ENCODE measurements around the gene MMS19. TPM values are rescaled to one million over a fixed set of nuclear protein-coding genes. Genes with fewer than 3 reads are reported as not detected.

Gene MMS19
- total RNA-seq, 4 donors from 2014 or later: 80.4 to 90.2 (median 88.4) TPM

DNA sequence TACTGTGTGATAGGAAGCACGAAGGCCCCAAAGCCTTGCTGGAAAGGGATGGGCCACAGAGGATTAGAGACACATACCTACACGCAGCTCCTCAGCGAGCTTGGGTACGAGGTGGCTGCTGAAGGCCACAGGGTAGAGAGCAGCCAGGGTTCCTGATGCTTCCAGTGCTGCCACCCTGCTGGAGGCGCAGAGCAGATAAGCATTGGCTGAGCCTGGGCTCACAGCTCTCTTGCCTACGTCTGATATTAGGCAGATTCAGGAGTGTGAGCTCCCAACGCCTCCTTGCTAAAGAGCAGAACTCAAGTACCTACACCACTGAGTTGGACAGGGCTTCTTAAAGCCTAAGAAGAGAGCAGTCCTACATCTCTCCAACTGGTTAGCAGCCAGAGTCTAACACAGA is 32.2 kb downstream of the MMS19 start:
- Histone ChIP-seq H3K4me1 (peaks cover 0 to 16% (median 0%) of the 10 kb centered on the region in 4 donors), H3K36me3 (peaks cover 15 to 100% (median 46%) of the 10 kb centered on the region in 3 donors), H3K4me3 (no peak overlapping the region), H3K9me3 (no peaks in the 10 kb centered on the region), H3K27me3 (no peaks in the 10 kb centered on the region), H3K27ac (peak overlapping the region in 1 of 4 donors; percentile 28)
- DNase-seq (ENCODE audit: low spot score in 2 of 2): no peak
- WGBS, 2 donors: 83% methylated on average over 7 of the region's 7 CpGs
- TF ChIP-seq EP300 (IDR thresholded peaks at IDR 0.05): no peak
- TF ChIP-seq POLR2A (IDR thresholded peaks at IDR 0.05): no peak
- TF ChIP-seq, protein P1, sequence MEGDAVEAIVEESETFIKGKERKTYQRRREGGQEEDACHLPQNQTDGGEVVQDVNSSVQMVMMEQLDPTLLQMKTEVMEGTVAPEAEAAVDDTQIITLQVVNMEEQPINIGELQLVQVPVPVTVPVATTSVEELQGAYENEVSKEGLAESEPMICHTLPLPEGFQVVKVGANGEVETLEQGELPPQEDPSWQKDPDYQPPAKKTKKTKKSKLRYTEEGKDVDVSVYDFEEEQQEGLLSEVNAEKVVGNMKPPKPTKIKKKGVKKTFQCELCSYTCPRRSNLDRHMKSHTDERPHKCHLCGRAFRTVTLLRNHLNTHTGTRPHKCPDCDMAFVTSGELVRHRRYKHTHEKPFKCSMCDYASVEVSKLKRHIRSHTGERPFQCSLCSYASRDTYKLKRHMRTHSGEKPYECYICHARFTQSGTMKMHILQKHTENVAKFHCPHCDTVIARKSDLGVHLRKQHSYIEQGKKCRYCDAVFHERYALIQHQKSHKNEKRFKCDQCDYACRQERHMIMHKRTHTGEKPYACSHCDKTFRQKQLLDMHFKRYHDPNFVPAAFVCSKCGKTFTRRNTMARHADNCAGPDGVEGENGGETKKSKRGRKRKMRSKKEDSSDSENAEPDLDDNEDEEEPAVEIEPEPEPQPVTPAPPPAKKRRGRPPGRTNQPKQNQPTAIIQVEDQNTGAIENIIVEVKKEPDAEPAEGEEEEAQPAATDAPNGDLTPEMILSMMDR (IDR thresholded peaks at IDR 0.05): no peak

DNA sequence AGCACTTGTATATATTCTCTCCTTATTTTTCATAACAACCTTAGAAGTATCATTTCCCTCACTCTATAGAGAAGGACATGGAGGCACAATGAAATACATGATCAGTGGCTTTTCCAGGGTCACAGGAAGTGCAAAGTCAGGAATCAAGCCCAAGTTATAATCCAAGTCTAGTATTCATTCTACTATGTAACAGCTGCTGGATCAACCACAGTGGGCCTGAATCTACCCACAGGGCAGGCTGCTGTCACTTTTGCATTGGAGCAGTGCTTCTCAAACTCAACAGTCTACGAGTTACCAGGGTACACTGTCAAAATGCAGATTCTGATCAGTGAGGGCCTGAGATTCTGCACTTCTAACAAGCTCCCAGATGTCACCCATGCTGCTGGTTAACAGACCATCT is 34.0 kb downstream of the MMS19 start:
- Histone ChIP-seq H3K36me3 (peaks cover 4 to 100% (median 57%) of the 10 kb centered on the region in 3 donors), H3K27me3 (no peaks in the 10 kb centered on the region)
- no peak for DNase-seq (ENCODE audit: low spot score in 2 of 2)

DNA sequence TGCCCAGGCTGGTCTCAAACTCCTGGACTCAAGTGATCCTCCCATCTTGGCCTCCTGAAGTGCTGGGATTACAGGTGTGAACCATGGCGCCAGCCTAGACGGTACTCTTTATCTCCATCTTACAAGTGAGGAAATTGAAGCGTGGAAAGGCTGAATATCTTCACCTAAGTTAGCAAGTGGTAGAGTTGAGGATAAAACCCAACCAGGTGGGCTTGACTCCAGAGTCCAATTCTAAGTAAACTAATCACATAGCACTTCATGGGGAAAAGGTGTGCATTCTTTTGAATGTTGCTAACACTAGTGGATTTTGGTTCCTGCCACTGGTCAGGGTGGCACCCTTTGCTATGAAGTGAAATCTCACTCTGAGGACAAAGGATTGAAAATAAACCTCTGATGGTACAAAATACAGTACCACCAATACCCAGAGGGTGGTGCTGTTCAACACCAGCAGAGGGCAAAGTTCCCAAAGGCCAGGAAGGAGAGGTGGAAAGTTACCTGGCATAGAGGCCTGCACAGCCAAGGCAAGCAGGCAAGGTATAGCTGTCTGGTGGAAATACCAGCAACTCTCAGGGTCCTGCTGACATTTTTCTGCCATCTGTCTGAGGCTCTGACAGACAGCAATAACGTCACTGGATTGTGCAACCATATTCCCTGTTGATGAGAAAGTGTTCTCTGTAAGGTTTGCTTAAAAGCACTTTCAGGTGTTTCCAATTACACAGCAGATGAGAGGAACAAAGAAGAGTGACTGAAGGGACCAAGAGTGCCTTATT is 34.7 kb downstream of the MMS19 start:
- DNase-seq (ENCODE audit: low spot score in 2 of 2): peak in 1 of 2 donors; percentile 66
- no peak overlapping the region for H3K4me3 ChIP-seq
- peaks cover 0 to 16% (median 0%) of the 10 kb centered on the region in 4 donors for H3K4me1 ChIP-seq
- H3K36me3 ChIP-seq: peaks cover 6 to 100% (median 57%) of the 10 kb centered on the region in 3 donors
- 75 to 76% methylated on average over 4 of the region's 4 CpGs for WGBS, 2 donors
- peak overlapping the region in 3 of 4 donors; percentile 8 to 60 (median 59) for H3K27ac ChIP-seq
- peak in 1 of 2 donors; percentile 74 for TF ChIP-seq EP300 (IDR thresholded peaks at IDR 0.05)
- TF ChIP-seq POLR2A (IDR thresholded peaks at IDR 0.05): no peak
- TF ChIP-seq, protein P1 (IDR thresholded peaks at IDR 0.05): peak; percentile 73 to 88 (median 77)
- H3K27me3 ChIP-seq: no peaks in the 10 kb centered on the region
- no peaks in the 10 kb centered on the region for H3K9me3 ChIP-seq

More for the DNA sequence above, 34.0 kb downstream of the MMS19 start:
- no peak for TF ChIP-seq EP300 (IDR thresholded peaks at IDR 0.05)
- TF ChIP-seq, protein P1 (IDR thresholded peaks at IDR 0.05): no peak
- no peak for TF ChIP-seq POLR2A (IDR thresholded peaks at IDR 0.05)
- peaks cover 0 to 16% (median 0%) of the 10 kb centered on the region in 4 donors for H3K4me1 ChIP-seq
- no peaks in the 10 kb centered on the region for H3K9me3 ChIP-seq
- 67 to 91% methylated on average over 1 of the region's 1 CpG for WGBS, 2 donors
- peak overlapping the region in 3 of 4 donors; percentile 8 to 60 (median 59) for H3K27ac ChIP-seq
- no peak overlapping the region for H3K4me3 ChIP-seq

DNA sequence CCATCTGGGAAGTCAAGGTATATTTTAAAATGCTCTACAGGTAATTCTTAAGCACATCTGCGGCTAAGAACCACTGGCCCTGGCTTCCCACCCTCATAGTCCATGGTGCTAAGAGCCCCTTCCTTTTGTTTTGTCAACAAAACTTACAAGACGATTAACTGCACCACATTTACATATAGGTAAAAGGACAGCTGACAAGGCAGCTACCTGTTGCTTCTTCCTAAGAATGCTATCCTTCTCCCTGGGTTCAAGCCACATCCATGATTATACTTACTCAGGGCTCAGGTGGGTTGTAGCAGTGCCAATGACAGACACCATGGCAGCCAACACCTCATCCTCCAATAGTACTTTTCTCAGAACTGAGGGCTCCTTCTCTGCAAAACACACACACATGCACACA is 35.9 kb downstream of the MMS19 start:
- Histone ChIP-seq H3K9me3 (no peaks in the 10 kb centered on the region), H3K27ac (no peak overlapping the region), H3K4me1 (peaks cover 0 to 16% (median 0%) of the 10 kb centered on the region in 4 donors), H3K27me3 (no peaks in the 10 kb centered on the region), H3K36me3 (peaks cover 6 to 100% (median 63%) of the 10 kb centered on the region in 3 donors), H3K4me3 (no peak overlapping the region)
- WGBS, 2 donors: 80 to 92% methylated on average over 2 of the region's 2 CpGs
- no peak for DNase-seq (ENCODE audit: low spot score in 2 of 2)
- TF ChIP-seq, protein P1 (IDR thresholded peaks at IDR 0.05): no peak
- TF ChIP-seq EP300 (IDR thresholded peaks at IDR 0.05): no peak

DNA sequence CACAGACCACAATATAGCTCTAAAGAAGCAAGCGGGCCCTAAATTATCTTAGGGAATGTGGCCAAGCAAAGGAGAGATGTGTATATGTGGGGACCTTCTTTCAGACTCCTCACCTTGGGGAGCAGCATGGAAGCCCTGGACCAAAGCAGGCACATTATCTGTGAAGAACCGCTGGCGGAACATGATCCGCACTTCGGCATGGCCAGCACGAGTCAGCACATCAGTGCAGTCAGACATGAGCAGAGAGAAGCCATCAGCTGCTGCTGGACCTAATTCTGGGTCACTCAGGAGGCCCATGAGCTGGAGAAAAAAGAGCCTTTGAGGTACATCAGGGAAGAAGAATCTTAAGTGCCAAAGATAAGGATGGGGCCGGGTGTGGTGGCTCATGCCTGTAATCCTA is 38.3 kb downstream of the MMS19 start:
- TF ChIP-seq, protein P1 (IDR thresholded peaks at IDR 0.05): no peak
- TF ChIP-seq EP300 (IDR thresholded peaks at IDR 0.05): no peak
- TF ChIP-seq POLR2A (IDR thresholded peaks at IDR 0.05): no peak
- Histone ChIP-seq H3K4me1 (peaks cover 0 to 26% (median 0%) of the 10 kb centered on the region in 4 donors), H3K4me3 (no peak overlapping the region), H3K9me3 (no peaks in the 10 kb centered on the region), H3K36me3 (peaks cover 6 to 100% (median 47%) of the 10 kb centered on the region in 3 donors), H3K27me3 (no peaks in the 10 kb centered on the region), H3K27ac (no peak overlapping the region)
- DNase-seq (ENCODE audit: low spot score in 2 of 2): no peak
- 80 to 82% methylated on average over 7 of the region's 7 CpGs for WGBS, 2 donors
